Neural cell (in vitro differentiated cells): Measurements from ENCODE around the gene TFPI. TPM values are rescaled to one million over a fixed set of nuclear protein-coding genes. Genes with fewer than 3 reads are reported as not detected.

ENCODE experiments used
- H2AFZ ChIP-seq: fragments of 200-600, 300-800 bp; sonication (generic), shearing (Covaris generic); 2 replicates; pipeline ENCODE4 v1.6.0; 2014; ENCODE audit warnings: low read depth, mild to moderate bottlenecking, antibody characterized with exemption, low read length, moderate library complexity
- H3F3A ChIP-seq: fragments of 200-600 bp; shearing (Covaris generic); 2 replicates; pipeline ENCODE4 v1.6.1; 2016; ENCODE audit warnings: mild to moderate bottlenecking, moderate library complexity, mixed read lengths, antibody characterized with exemption, low read length; ENCODE audit not compliant: insufficient read depth, poor library complexity, severe bottlenecking
- H3K27ac ChIP-seq: fragments of 200-600, 300-800 bp; sonication (generic), shearing (Covaris generic); 2 replicates; pipeline ENCODE4 v1.5.1; 2014; ENCODE audit warnings: mild to moderate bottlenecking, low read length, moderate library complexity
- H3K27me3 ChIP-seq: fragments of 300-800, 200-600 bp; sonication (generic), shearing (Covaris generic); 2 replicates; pipeline ENCODE4 v1.6.0; 2014; ENCODE audit warnings: mild to moderate bottlenecking, low read depth, low read length, moderate library complexity; ENCODE audit not compliant: insufficient read depth
- H3K36me3 ChIP-seq: fragments of 300-800, 200-600 bp; sonication (generic), shearing (Covaris generic); 2 replicates; pipeline ENCODE4 v1.5.1; 2014; ENCODE audit warnings: mild to moderate bottlenecking, antibody characterized with exemption, low read length, moderate library complexity; ENCODE audit not compliant: insufficient read depth
- H3K4me2 ChIP-seq: fragments of 300-800, 200-600 bp; sonication (generic), shearing (Covaris generic); 2 replicates; pipeline ENCODE4 v1.6.0; 2014; ENCODE audit warnings: mild to moderate bottlenecking, low read length
- H3K4me3 ChIP-seq: fragments of 300-800, 200-600 bp; sonication (generic), shearing (Covaris generic); 2 replicates; pipeline ENCODE4 v1.5.1; 2014; ENCODE audit warnings: mild to moderate bottlenecking, low read length, moderate library complexity
- H3K79me2 ChIP-seq: fragments of 200-600 bp; shearing (Covaris generic); replicated peaks from 2 replicates; pipeline ENCODE4 v1.6.0; 2014; ENCODE audit warnings: mild to moderate bottlenecking, low read length, moderate library complexity; ENCODE audit not compliant: insufficient read depth
- H3K9ac ChIP-seq: fragments of 300-800, 200-600 bp; sonication (generic), shearing (Covaris generic); 2 replicates; pipeline ENCODE4 v1.6.1; 2016; ENCODE audit warnings: mild to moderate bottlenecking, low read length, mixed read lengths
- H3K9me2 ChIP-seq: fragments of 200-600 bp; shearing (Covaris generic); 2 replicates; pipeline ENCODE4 v1.6.1; 2016; ENCODE audit warnings: mild to moderate bottlenecking, low read length, mixed read lengths; ENCODE audit not compliant: insufficient read depth
- H3K9me3 ChIP-seq: fragments of 200-600, 300-800 bp; sonication (generic), shearing (Covaris generic); 2 replicates; pipeline ENCODE4 v1.6.1; 2016; ENCODE audit warnings: mild to moderate bottlenecking, mixed run types, low read length, moderate library complexity, mixed read lengths
- H4K20me1 ChIP-seq: fragments of 200-600 bp; shearing (Covaris generic); 2 replicates; pipeline ENCODE4 v1.6.1; 2016; ENCODE audit warnings: mild to moderate bottlenecking, mixed run types; ENCODE audit not compliant: insufficient read depth
- EP300 ChIP-seq: fragments of 450-650 bp; conservative IDR thresholded peaks from 2 replicates; pipeline ENCODE4 v1.6.1; 2014; ENCODE audit warnings: antibody characterized with exemption, mild to moderate bottlenecking, moderate library complexity; ENCODE audit not compliant: poor library complexity, severe bottlenecking
- EZH2 ChIP-seq: fragments of 200-600, 300-800 bp; shearing (Covaris generic), sonication (generic); IDR thresholded peaks from 2 replicates; pipeline ENCODE4 v1.6.1; 2014; ENCODE audit warnings: antibody characterized with exemption, low read length, borderline replicate concordance, mild to moderate bottlenecking; ENCODE audit not compliant: insufficient read depth, poor library complexity, severe bottlenecking
- MXI1 ChIP-seq: fragments of 450-650 bp; conservative IDR thresholded peaks from 2 replicates; pipeline ENCODE4 v1.6.1; 2014; ENCODE audit warnings: antibody characterized with exemption, mild to moderate bottlenecking; ENCODE audit not compliant: poor library complexity, severe bottlenecking
- POLR2AphosphoS5 ChIP-seq: IDR thresholded peaks from 2 replicates; pipeline ENCODE4 v1.6.1; 2012
- RAD21 ChIP-seq: fragments of 450-650 bp; conservative IDR thresholded peaks from 2 replicates; pipeline ENCODE4 v1.6.1; 2014; ENCODE audit warnings: antibody characterized with exemption, mild to moderate bottlenecking, moderate library complexity
- REST ChIP-seq: IDR thresholded peaks from 2 replicates; pipeline ENCODE4 v1.6.1; 2012; ENCODE audit warnings: borderline replicate concordance
- SMC3 ChIP-seq: fragments of 450-650 bp; conservative IDR thresholded peaks from 2 replicates; pipeline ENCODE4 v1.6.1; 2014; ENCODE audit warnings: antibody characterized with exemption, mild to moderate bottlenecking, moderate library complexity; ENCODE audit not compliant: poor library complexity
- TAF1 ChIP-seq: IDR thresholded peaks from 2 replicates; pipeline ENCODE4 v1.6.1; 2012; ENCODE audit warnings: low read depth
- polyA plus RNA-seq: library from polyadenylated mRNA; depleted of rRNA; stranded (reverse); fragments of >200 nt; gene quantifications from 2 replicates; pipeline ENCODE4 v1.2.3, GENCODE V29; 2014
- TF ChIP-seq, protein P1 (sequence below): fragments of 450-650 bp; IDR thresholded peaks from 2 replicates; pipeline ENCODE4 v1.5.1; 2014; ENCODE audit warnings: antibody characterized with exemption, mild to moderate bottlenecking, moderate library complexity; ENCODE audit not compliant: poor library complexity, severe bottlenecking

TFPI gene
- polyA plus RNA-seq, 1 donor from 2014 or later = 0.51 TPM

GRCh38 chr2:187577310-187577709 lies 23.1 kb upstream of the TFPI start:
- Histone ChIP-seq H3K9me3 (no peaks in the 10 kb centered on the region), H3K27ac (no peak overlapping the region), H3K4me2 (no peak overlapping the region), H3K27me3 (no peaks in the 10 kb centered on the region), H3K9me2 (no peaks in the 10 kb centered on the region), H3K36me3 (no peaks in the 10 kb centered on the region), H3K79me2 (no peaks in the 10 kb centered on the region), H2AFZ (no peak overlapping the region), H3F3A (no peaks in the 10 kb centered on the region), H3K4me3 (no peak overlapping the region), H4K20me1 (no peaks in the 10 kb centered on the region), H3K9ac (no peak overlapping the region)
- TF ChIP-seq POLR2AphosphoS5 (no peak), TAF1 (no peak), REST (no peak), EP300 (no peak), RAD21 (no peak), EZH2 (no peak), SMC3 (no peak), MXI1 (no peak)
- TF ChIP-seq, protein P1, sequence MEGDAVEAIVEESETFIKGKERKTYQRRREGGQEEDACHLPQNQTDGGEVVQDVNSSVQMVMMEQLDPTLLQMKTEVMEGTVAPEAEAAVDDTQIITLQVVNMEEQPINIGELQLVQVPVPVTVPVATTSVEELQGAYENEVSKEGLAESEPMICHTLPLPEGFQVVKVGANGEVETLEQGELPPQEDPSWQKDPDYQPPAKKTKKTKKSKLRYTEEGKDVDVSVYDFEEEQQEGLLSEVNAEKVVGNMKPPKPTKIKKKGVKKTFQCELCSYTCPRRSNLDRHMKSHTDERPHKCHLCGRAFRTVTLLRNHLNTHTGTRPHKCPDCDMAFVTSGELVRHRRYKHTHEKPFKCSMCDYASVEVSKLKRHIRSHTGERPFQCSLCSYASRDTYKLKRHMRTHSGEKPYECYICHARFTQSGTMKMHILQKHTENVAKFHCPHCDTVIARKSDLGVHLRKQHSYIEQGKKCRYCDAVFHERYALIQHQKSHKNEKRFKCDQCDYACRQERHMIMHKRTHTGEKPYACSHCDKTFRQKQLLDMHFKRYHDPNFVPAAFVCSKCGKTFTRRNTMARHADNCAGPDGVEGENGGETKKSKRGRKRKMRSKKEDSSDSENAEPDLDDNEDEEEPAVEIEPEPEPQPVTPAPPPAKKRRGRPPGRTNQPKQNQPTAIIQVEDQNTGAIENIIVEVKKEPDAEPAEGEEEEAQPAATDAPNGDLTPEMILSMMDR = no peak

- Histone ChIP-seq H3K27ac (no peak overlapping the region), H3K9ac (no peak overlapping the region), H3K4me2 (no peak overlapping the region), H3K36me3 (no peaks in the 10 kb centered on the region), H3K4me3 (no peak overlapping the region), H3K27me3 (no peaks in the 10 kb centered on the region), H4K20me1 (no peaks in the 10 kb centered on the region), H2AFZ (no peak overlapping the region), H3K9me3 (no peaks in the 10 kb centered on the region), H3F3A (no peaks in the 10 kb centered on the region), H3K9me2 (no peaks in the 10 kb centered on the region), H3K79me2 (no peaks in the 10 kb centered on the region)
- TF ChIP-seq MXI1 = no peak
- no peak for TF ChIP-seq EP300
- TF ChIP-seq POLR2AphosphoS5 = no peak
- TF ChIP-seq SMC3 = no peak
- no peak for TF ChIP-seq RAD21
- TF ChIP-seq TAF1 = no peak
- no peak for TF ChIP-seq EZH2
- TF ChIP-seq, protein P1 = no peak
- TF ChIP-seq REST = no peak
Measured at GRCh38 chr2:187576906-187577305, 22.7 kb upstream of the TFPI start.
